Stimulated activated CD4-positive, alpha-beta T cell treated with anti-CD3 and anti-CD28 coated beads, Interleukin-4, amount 100 ng/mL, for 48 hours (primary cell): ENCODE results near the gene CHRNG.
"Not testable (repeated sequence)": the region's sequence is repeated elsewhere in the genome, so short reads cannot be mapped to it uniquely, and the experiment has no call there.

Source experiments
- DNase-seq, 2 donors: peaks; one replicate each; pipeline ENCODE4 v3.0.0-alpha.2; 2020; ENCODE audit warnings: low read depth in 2 of 2

The CHRNG gene

DNA sequence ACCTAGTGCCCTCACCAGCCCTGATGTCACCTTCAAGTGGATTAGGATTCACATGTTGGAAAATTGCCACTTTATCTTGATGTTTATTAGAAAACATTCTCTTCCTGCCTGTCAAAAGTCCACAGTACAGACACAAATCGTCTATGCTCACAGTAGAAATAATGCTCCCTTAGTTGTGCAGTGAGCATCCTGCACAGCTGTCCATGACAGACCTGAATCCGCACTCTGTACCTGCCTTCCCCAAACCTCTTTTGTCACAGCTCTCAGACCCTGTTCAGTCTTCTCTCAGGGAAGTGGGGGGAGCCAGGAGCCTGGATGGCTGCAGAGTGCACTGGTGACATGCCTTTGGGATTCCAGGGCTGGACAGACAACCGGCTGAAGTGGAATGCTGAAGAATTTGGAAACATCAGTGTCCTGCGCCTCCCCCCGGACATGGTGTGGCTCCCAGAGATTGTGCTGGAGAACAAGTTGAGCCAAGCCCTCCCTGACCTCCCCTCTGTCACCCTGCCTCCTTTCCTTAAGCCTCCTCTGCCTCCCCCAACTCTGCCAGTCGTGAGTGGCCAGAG, 11.5 kb upstream of the CHRNG start:
- DNase-seq: no peak

DNA sequence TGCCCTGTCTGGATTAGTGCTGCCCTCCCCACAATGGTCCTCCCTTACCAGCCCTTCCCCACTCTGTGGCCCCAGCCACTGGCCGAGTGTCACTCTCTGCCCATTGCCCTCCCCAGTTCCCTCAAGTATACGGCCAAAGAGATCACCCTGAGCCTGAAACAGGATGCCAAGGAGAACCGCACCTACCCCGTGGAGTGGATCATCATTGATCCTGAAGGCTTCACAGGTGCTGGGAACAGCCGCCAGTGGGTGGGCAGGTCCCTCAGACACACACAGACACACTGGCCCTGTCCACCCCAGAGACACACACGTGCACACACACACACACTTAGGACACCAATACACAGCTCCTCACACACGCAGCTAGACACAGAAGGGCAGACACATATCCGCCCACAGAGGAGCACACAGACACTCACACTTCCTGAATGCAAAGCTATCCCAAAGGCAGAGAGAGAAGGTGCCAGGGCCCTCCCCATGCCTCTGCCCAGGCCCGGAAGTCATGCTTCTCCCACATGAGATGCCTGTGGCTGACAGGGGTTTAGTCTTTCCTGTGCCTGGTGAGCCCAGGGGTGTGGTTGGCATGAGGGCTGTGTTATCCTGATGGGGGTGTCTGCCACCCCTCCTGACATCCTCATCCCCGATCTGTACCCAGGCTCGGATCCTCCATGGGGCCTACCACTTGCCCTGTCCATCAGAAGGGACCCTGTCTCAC, 10.6 kb upstream of the CHRNG start:
- no peak for DNase-seq

DNA sequence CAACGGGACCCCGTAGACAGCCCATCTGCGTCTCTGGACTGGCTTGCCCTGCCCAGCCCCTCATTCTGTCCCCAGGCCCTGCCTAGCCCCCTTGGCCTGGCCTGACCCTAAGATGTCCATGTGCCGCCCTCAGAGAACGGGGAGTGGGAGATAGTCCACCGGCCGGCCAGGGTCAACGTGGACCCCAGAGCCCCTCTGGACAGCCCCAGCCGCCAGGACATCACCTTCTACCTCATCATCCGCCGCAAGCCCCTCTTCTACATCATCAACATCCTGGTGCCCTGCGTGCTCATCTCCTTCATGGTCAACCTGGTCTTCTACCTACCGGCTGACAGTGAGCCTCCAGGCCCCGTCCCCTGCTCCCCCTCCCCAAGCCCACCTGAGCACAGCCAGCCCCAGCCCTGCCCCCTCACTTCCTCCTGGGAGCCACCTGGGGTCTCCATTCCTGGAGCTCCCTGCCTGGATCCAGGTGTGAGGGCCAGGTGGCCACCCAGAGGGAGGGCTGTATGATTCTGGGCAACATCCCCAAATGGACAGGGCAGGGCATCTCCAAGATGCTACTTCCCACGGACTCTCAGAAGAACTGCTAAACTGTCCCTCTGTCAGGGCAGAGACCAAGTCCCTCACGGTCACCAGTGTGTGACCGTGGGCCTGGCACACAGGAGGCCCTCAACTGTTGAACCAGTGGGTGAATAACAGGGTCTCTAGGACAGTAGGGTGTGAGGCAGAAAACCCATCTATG, 9.5 kb upstream of the CHRNG start:
- DNase-seq: no peak

DNA sequence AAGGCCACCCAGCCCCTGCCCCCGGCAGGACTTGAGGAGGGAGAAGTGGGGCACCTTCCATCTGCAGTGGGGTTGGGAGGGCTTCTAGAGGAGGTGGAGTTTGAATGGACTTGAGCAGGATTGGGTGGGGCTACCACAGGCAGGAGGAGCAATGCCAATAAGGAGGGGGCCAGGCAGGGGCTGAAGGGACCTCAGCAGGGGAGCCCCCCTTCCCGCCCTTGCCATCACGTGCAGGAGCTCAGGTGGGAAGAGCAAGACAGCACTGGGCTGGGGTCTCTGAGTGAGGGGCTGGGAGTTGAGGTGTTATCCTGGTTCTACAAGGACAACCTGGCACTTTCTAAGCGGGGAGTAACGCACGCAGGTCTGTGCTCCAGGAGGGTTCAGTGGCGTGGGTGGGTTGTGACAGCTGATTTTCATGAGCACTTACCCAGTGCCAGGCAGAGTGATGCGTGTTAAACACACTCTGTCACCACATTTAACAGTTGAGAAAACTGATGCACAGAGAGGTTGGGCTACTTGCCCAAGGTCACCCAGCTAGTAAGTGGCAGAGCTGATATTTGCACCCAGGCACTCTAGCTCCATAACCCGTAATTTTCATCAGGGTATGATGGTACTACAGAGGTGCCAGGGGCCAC, 8.7 kb upstream of the CHRNG start:
- DNase-seq: no peak

DNA sequence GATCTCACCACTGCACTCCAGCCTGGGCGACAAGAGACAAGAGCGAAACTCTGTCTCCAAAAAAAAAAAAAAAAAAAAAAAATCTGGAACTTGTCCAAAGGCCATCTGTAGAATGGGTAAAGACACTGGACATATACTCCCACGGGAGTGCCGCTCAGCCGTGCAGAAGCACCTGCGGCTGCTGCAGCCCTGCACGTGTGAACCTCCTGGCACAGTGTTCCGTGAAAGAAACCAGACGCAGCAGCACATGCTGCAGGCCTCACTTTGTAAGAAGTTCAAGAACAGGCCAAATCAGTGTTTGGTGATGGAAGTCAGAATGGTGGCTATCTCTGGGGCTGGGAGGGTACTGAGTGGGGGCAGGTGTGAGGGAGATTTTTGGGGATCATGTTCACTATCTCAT, 7.1 kb upstream of the CHRNG start:
- DNase-seq: no peak

DNA sequence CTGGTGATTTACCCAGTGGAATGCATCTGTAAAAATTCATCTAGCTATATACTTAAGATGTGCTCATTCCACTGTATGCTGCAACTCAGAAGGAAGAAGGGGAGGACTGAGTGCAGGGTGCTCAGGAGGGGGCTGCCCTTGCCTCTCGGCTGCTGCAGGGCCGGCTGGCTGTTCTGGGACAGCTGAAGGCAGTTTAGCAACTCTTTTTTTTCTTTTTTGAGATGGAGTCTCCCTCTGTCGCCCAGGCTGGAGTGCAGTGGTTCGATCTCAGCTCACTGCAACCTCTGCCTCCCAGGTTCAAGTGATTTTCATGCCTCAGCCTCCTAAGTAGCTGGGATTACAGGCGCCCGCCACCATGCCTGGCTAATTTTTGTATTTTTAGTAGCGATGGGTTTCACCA, 6.7 kb upstream of the CHRNG start:
- not testable (repeated sequence) for DNase-seq

DNA sequence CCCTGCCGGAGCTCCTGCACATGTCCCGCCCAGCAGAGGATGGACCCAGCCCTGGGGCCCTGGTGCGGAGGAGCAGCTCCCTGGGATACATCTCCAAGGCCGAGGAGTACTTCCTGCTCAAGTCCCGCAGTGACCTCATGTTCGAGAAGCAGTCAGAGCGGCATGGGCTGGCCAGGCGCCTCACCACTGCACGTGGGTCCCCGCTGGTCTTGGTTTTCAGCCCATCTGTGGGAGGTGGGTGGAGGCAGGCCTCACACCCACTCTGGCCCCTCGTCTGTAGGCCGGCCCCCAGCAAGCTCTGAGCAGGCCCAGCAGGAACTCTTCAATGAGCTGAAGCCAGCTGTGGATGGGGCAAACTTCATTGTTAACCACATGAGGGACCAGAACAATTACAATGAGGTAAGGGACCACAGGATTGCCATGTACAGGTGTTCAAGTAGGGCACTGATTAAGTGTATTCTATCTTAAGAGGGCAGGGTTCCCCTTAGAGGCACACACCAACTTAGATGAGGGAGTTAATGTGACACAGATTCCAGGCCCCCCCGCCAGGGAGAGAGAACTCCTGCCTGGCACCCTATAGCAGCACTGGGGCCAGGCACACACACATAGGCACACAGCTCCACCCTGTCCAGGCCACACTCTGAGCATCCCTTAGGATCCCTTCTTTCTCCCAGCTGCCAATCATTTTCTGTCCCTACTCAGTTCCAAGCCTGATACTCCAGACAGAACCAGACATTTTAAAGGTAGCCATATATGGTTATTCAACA, 5.4 kb upstream of the CHRNG start:
- DNase-seq: no peak

DNA sequence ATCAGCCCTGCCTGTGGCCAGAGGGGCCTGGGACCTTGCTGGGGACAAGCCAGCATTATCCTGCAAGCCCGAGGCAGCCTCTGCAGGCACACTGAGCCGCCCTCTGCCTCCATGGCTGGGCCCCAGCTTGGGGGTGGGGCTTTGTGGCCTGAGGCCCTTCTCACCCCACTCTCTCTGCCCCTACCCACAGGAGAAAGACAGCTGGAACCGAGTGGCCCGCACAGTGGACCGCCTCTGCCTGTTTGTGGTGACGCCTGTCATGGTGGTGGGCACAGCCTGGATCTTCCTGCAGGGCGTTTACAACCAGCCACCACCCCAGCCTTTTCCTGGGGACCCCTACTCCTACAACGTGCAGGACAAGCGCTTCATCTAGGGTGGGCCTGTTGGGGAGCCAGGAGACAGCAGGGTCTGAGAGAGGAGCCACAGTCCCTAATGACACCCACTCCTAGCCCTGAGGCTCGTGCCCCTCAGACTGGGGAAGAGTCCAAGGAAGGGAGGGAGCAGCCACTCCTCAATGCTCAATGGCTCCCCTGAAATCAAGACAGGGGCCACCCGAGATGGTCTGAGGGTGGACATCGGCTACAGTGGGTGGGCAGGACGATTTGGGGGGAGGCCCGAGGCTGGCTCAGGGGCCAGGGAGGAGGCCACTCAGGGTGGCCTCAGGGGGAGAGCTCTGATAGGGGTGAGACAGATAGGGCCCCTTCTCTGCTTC, 4.4 kb upstream of the CHRNG start:
- no peak for DNase-seq

DNA sequence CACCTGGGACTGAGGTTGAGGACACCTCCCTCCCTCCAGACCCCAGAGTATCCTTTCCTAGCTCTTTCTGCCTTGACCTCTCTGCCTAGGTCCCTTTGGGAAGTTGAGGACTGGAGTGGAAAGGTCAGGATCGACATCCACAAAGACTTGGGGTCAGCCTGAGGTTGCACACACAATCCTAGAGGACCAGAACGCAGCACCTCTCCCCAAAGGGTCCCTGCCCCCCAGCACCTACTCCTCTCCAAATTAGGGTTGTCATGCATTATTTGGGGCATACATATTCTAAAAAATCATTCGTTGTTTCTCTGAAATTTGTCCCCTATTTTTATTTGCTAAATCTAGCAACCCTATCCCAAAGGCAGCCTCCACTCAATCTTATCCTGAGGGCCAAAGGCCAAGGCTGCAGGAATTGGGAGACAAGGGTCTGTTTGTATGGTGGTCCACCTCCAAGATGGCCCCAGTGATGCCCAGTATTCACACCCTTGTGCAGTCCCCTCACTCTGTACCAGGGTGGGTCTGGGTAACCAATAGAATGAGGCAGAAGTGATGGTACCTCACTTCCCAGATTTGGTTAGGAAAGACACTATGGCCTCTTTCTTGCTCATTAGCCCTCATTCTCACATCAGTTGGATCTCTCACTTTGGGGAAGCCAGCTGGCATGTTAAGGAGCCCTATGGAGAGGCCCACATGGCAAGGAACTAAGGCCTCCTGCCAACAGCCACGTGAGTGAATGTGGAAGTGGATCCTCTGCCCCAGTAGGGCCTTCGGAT, 3.5 kb upstream of the CHRNG start:
- DNase-seq: no peak

DNA sequence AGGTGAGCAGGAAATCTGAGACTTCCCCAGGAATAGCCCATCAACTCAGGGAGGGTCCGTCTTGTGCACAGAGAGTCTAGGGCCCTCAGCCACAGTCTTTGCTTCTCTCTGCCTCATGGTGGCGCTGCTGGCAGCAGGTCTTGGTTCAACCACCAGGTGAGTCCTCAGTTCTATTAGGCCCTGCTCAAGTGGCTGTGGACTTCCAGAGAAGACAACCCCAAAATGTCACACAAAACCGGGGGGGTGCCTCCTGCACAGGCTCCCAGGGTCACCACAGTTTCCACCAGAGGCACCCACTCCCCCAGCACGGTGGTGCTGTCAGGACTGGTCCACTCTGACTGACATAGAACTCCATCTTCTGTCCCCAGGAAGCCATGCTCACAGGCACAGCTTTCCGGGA, 2.4 kb upstream of the CHRNG start:
- no peak for DNase-seq

DNA sequence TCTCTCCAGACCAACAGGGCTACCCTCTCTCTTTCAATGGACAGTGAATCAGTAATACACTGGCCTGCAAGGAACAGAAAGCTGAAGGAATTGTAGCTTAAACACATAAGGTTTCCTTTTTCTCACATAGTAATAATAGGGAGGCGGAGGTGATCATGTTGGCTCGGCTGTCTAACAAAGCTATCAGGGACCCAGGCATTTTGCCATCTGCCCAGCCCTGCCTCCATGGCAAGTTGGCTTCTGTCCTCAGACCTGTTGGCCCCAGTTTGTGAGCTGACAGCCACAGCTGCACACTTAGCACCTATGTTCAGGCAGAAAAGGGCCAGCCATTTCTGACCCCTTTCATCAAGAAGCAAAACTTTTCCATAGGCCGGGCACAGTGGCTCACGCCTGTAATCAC, 2.0 kb upstream of the CHRNG start:
- no peak for DNase-seq

DNA sequence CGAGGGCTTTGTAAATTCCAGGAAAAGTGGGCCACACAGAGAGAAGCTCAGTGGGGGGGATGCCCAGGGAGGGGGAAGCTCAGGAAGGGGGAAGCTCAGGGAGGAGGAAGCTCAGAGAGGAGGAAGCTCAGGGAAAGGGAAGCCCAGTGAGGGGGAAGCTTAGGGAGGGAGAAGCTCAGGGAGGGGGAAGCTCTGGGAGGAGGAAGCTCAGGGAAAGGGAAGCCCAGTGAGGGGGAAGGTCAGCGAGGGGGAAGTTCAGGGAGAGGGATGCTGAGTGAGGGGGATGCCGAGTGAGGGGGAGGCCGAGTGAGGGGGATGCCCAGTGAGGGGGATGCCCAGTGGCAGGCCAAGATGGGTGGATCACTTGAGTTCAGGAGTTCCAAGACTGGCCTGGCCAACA, 821 bp upstream of the CHRNG start:
- no peak for DNase-seq

DNA sequence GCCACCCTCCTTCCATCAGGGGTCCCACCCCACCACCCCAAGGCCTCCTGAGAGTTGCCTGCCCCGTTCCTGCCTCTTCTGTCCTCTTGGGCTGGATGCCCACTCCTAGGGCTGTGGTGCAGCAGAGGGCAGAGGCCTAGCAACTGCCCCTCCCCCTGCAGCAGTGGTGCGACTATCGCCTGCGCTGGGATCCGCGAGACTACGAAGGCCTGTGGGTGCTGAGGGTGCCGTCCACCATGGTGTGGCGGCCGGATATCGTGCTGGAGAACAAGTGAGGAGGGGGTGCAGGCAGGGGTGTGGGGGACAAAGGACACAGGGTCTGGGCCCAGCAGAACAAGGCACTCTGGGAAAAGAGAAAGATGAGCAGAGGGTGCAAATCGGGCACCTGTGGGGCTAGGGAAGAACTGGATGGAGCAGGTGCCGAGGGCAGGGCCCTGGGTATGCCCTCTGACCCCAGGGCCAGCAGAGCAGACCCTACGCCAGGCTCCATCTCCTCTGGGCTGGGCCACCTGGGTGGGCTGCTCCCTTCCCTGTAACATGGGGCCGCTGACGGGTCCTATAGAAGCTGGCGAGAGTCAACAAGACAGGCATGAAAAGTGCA, 1.0 kb downstream of the CHRNG start:
- DNase-seq: no peak

DNA sequence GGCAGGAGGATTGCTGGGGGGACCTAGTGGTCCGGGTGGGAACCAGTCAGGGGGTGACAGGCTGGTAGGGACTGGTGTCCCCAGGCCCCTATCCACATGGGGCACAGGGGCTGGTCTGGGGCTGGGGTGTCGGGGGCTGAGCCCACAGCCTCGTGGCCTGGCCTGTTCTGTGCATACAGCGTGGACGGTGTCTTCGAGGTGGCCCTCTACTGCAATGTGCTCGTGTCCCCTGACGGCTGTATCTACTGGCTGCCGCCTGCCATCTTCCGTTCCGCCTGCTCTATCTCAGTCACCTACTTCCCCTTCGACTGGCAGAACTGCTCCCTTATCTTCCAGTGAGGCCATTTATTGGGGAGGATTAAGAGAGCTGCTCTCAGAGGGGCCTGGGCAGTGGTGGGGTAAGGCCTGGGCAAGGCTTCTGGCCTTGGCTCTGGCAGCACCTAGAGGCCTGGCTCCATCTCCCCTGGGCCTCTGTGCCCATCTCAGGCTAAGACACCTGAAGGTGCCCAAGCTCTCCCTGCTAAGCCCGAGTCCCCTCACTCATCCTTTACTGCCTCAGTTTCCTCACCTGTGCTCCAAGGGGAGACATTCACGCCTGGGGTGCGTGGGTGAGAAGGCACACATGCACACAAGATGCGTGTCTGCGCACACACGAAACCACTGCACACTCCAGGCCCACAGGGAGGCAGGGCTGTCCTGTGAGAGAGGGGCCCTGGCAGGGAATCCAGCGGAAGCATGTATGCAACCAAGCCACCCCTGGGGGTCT, 1.9 kb downstream of the CHRNG start:
- DNase-seq: no peak

DNA sequence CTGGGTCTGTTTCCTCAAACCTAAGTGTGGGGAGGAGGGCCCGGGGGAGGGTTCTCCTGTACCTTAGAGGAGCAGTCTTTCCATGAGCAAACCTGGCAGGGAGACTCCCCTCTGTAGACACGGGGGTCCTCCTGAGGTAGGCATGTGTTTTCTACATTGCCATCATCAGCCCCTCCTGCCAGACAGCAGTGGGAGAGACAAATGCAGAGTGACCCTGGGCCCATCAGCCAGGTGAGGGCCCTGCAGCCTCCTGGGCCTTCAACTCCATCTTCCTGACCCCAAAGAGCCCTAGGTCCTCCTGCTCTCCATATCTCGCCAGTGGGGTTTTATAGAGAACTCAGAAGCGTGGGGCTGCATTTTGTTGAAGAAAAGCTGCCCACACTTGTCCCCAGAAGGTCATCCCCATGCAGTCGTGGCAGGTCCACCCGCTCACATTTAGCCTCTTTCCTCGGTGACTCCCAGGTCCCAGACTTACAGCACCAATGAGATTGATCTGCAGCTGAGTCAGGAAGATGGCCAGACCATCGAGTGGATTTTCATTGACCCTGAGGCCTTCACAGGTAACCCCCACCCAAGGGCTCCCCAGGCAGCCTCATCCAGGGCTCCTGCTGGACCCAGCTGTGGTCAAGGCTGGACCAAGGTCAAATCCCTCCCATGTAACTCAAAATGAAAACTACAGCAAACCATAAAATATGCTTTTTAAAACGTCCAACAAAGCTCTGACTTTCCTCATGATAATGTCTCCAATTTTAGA, 2.6 kb downstream of the CHRNG start:
- DNase-seq: no peak

DNA sequence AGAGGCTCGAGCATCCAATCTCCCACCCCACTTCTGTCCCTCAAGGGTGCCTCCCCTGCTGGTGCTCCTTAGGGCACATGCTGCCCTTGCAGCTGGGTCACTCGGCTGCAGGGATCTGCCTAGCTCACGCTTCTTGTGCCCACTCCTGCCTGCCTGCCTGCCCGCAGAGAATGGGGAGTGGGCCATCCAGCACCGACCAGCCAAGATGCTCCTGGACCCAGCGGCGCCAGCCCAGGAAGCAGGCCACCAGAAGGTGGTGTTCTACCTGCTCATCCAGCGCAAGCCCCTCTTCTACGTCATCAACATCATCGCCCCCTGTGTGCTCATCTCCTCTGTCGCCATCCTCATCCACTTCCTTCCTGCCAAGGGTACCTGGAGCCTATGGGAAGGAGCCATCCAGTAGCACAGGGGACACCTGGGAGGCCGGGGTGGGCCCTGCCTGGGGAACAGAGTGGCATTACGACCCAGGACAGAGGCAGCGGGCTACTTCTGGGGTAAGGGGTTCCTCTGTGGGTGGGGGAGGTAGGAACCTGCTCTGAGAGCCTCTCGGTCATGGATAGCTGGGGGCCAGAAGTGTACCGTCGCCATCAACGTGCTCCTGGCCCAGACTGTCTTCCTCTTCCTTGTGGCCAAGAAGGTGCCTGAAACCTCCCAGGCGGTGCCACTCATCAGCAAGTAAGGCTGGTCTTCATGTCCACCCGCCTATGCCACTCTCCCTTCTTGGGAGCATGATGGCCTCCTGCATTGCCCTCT, 3.4 kb downstream of the CHRNG start:
- DNase-seq: no peak

DNA sequence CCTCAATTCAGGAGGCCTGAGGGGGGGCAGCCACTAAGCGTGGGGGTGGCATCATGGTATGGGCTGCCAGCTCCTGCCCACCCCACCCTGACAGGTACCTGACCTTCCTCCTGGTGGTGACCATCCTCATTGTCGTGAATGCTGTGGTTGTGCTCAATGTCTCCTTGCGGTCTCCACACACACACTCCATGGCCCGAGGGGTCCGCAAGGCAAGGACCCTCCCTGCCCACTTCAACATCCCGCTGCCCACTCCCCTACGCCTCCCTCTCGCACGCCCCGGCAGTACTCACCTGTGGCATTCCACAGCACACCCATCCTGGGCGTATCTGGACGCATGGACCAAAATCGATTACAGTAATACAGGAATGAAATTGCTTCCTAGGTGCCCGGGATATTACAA, 4.0 kb downstream of the CHRNG start:
- DNase-seq: no peak
